WTC11 (cell line): Measurements from ENCODE around the gene RGS14. TPM values are rescaled to one million over a fixed set of nuclear protein-coding genes. Genes with fewer than 3 reads are reported as not detected.

Experiments
- ATAC-seq: fragments of 200-7000 bp; cut with Tn5 transposase; 2 replicates; pipeline ENCODE4 v1.10.0; 2021; ENCODE audit warnings: mild to moderate bottlenecking, moderate library complexity
- CTCF ChIA-PET: fragments of 300-600 bp; sonication (Branson Sonifier 250); formaldehyde crosslinking; loops from one replicate; lab custom pipeline; 2021; ENCODE audit warnings: antibody characterized with exemption; lab: Charles Lee
- POLR2A ChIA-PET: fragments of 350-600 bp; sonication (Branson Sonifier 250); formaldehyde crosslinking; loops from one replicate; lab custom pipeline; 2021; ENCODE audit warnings: antibody characterized with exemption; lab: Charles Lee
- DNase-seq: peaks from one replicate; pipeline ENCODE4 v3.0.0; 2021; ENCODE audit warnings: low spot score
- H3K27ac Mint-ChIP-seq: 2 replicates; pipeline ENCODE4 v1.8.0; 2021; ENCODE audit warnings: mixed read lengths
- H3K27me3 Mint-ChIP-seq: 2 replicates; pipeline ENCODE4 v1.8.0; 2021; ENCODE audit warnings: low read depth, mild to moderate bottlenecking, moderate library complexity, mixed read lengths
- H3K36me3 Mint-ChIP-seq: 2 replicates; pipeline ENCODE4 v1.8.0; 2021; ENCODE audit warnings: mixed read lengths
- H3K4me1 Mint-ChIP-seq: 2 replicates; pipeline ENCODE4 v1.8.0; 2022; ENCODE audit warnings: mixed read lengths
- H3K4me3 Mint-ChIP-seq: 2 replicates; pipeline ENCODE4 v1.8.0; 2021; ENCODE audit warnings: mild to moderate bottlenecking, moderate library complexity, mixed read lengths
- H3K9me3 Mint-ChIP-seq: 2 replicates; pipeline ENCODE4 v1.8.0; 2021; ENCODE audit warnings: mixed read lengths
- CREB1 ChIP-seq: sonication (generic); formaldehyde crosslinking; IDR thresholded peaks from 2 replicates; pipeline ENCODE4 v1.8.0; 2023; ENCODE audit warnings: mild to moderate bottlenecking, missing genetic modification reagents
- ELF4 ChIP-seq: sonication (generic); formaldehyde crosslinking; IDR thresholded peaks from 2 replicates; pipeline ENCODE4 v1.8.1; 2022; ENCODE audit warnings: low read depth, mild to moderate bottlenecking, moderate library complexity, missing genetic modification reagents
- FOXK1 ChIP-seq: sonication (generic); formaldehyde crosslinking; IDR thresholded peaks from 2 replicates; pipeline ENCODE4 v1.8.0; 2022; ENCODE audit warnings: mild to moderate bottlenecking, moderate library complexity, missing genetic modification reagents
- FOXP1 ChIP-seq: sonication (generic); formaldehyde crosslinking; IDR thresholded peaks from 2 replicates; pipeline ENCODE4 v1.8.0; 2022; ENCODE audit warnings: missing genetic modification reagents, mild to moderate bottlenecking, moderate library complexity, borderline replicate concordance
- GABPB1 ChIP-seq: sonication (generic); formaldehyde crosslinking; IDR thresholded peaks from 2 replicates; pipeline ENCODE4 v1.8.1; 2023; ENCODE audit warnings: mild to moderate bottlenecking, missing genetic modification reagents
- KAT7 ChIP-seq: sonication (generic); formaldehyde crosslinking; IDR thresholded peaks from 2 replicates; pipeline ENCODE4 v1.8.1; 2023; ENCODE audit warnings: missing genetic modification reagents, mild to moderate bottlenecking, borderline replicate concordance
- PRRX2 ChIP-seq: fragments of 250-450 bp; sonication (Bioruptor Pico); IDR thresholded peaks from 2 replicates; pipeline ENCODE4 v1.8.0; 2021; ENCODE audit warnings: mild to moderate bottlenecking
- RELA ChIP-seq: sonication (generic); formaldehyde crosslinking; IDR thresholded peaks from 2 replicates; pipeline ENCODE4 v1.8.1; 2022; ENCODE audit warnings: missing genetic modification reagents, mild to moderate bottlenecking, borderline replicate concordance
- SOX15 ChIP-seq: fragments of 250-450 bp; sonication (Bioruptor Pico); IDR thresholded peaks from 2 replicates; pipeline ENCODE4 v1.9.0; 2021; ENCODE audit warnings: mild to moderate bottlenecking
- SP1 ChIP-seq: sonication (generic); formaldehyde crosslinking; conservative IDR thresholded peaks from 2 replicates; pipeline ENCODE4 v1.8.1; 2022; ENCODE audit warnings: missing genetic modification reagents
- TP53 ChIP-seq: sonication (generic); formaldehyde crosslinking; IDR thresholded peaks from 2 replicates; pipeline ENCODE4 v1.8.1; 2023; ENCODE audit warnings: mild to moderate bottlenecking, missing genetic modification reagents
- ZNF121 ChIP-seq: sonication (generic); formaldehyde crosslinking; IDR thresholded peaks from 2 replicates; pipeline ENCODE4 v1.8.0; 2023; ENCODE audit warnings: missing genetic modification reagents
- ZNF263 ChIP-seq: sonication (generic); formaldehyde crosslinking; IDR thresholded peaks from 2 replicates; pipeline ENCODE4 v1.8.1; 2022; ENCODE audit warnings: low read depth, mild to moderate bottlenecking, moderate library complexity, missing genetic modification reagents
- total RNA-seq: library from RNA; stranded (reverse); gene quantifications from 3 replicates; pipeline ENCODE4 v1.2.3, GENCODE V29; 2021
- TF ChIP-seq, protein P1 (sequence below): fragments of 250-450 bp; sonication (Bioruptor Pico); IDR thresholded peaks from 2 replicates; pipeline ENCODE4 v1.9.0; 2021; ENCODE audit warnings: mild to moderate bottlenecking
- TF ChIP-seq, protein P2 (sequence below): fragments of 250-450 bp; sonication (Bioruptor Pico); IDR thresholded peaks from 2 replicates; pipeline ENCODE4 v1.9.0; 2021; ENCODE audit warnings: mild to moderate bottlenecking, borderline replicate concordance
- TF ChIP-seq, protein P3 (sequence below): sonication (generic); formaldehyde crosslinking; IDR thresholded peaks from 2 replicates; pipeline ENCODE4 v1.8.1; 2022; ENCODE audit warnings: low read depth, missing genetic modification reagents, borderline replicate concordance

Gene RGS14
- total RNA-seq, 1 experiment from 2014 or later = 74.6 TPM

DNA sequence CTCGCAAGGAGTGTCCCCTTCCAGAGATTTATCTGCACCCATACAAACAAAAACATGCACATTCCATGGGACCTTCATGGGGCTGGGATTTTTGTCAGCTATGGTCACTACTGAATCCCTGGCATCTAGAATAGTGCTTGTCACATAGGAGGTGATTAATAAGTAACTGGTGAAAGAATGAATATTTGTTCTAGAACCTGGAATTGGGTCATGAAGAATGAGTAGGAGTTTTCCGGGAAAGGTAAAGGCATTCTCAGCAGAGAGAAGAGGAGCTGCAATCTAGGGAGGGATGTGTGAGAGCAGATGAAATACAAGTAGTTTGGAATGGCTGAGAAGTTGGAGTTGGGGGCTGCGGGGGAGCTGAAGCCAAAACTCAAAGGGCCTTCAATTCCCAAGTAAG is 3.5 kb upstream of the RGS14 start:
- TF ChIP-seq GABPB1 (CRISPR knock-in tag) (0 out of 2 replicates have a peak, but pooled peaks have one; percentile 11), CREB1 (CRISPR knock-in tag) (no peak)
- CTCF ChIA-PET = interaction anchor here (0.8 to 4.7 kb wide), 3 partner anchors 36 to 44 kb away, joined by 3 to 25 read pairs (median 3); no protein-coding TSS in a partner anchor
- peaks cover 28% of the 10 kb centered on the region for H3K27me3 Mint-ChIP-seq
- no peak overlapping the region for H3K4me3 Mint-ChIP-seq
- H3K9me3 Mint-ChIP-seq = peaks cover 14% of the 10 kb centered on the region
- no peak overlapping the region for H3K27ac Mint-ChIP-seq
- peaks cover 21% of the 10 kb centered on the region for H3K4me1 Mint-ChIP-seq
- ATAC-seq = no peak
- H3K36me3 Mint-ChIP-seq = peaks cover 6% of the 10 kb centered on the region
- POLR2A ChIA-PET = no interaction called here
- DNase-seq = no peak

DNA sequence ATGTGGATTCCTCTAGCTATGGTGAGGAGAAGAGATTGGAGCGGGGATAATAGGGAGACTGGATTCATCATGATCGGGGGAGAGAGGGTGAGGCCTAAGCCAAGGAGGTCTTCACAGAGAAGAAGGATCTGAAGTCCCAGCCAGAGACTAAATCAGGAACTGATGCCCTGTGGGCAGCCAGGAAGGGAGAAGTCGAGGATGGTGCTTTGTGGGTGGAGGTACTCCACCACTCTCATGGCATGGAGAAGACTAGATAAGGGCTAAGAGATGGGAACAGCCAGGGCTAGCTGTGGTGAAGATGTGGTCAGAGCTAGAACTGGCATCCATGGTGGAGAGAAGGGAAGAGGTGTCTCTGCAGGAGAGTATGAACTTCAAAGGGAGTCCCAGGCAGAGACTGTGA is 3.0 kb upstream of the RGS14 start:
- Mint-ChIP-seq H3K4me3 (no peak overlapping the region), H3K9me3 (peaks cover 14% of the 10 kb centered on the region), H3K4me1 (peaks cover 16% of the 10 kb centered on the region), H3K36me3 (peaks cover 3% of the 10 kb centered on the region), H3K27me3 (peaks cover 28% of the 10 kb centered on the region), H3K27ac (no peak overlapping the region)
- ChIA-PET CTCF (interaction anchor here (0.8 to 4.7 kb wide), 3 partner anchors 36 to 45 kb away, joined by 3 to 25 read pairs (median 3); no protein-coding TSS in a partner anchor), POLR2A (no interaction called here)
- ATAC-seq (no peak), DNase-seq (no peak)
- TF ChIP-seq FOXK1 (CRISPR knock-in tag) (no peak), PRRX2 (CRISPR knock-in tag) (no peak), ELF4 (CRISPR knock-in tag) (no peak)

DNA sequence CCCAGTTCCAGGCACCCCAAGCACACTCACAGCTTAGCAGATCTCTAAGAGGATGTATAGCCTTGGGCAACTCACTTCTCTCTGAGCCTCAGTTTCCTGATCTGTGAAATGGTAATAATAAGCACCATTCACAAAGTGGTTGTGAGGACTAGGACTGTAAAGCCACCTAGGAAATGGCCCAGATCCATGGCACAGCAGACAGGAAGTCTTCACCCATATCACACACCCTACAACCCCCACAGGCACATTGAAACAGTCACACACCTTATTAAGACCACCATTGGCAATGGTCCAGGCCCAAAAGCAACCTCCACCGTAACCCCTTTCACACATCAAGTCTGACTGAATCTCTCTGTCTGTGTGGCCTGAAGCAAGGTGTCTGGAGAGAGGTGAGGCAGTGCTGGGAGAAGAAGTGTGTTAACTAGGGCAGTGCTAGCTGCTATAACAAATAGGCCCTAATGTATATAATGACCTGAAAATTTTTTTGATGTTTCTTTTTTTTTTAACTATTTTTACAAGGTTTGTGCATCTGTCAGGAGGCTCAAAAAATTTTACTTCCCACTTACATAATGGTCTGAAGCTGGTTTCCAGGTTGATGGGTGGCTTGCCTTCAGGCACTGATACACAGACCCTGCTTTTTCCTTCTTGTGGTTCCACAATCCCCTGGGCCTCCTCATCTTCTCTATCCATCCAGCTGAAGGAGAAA is 2.4 kb upstream of the RGS14 start:
- H3K4me3 Mint-ChIP-seq = no peak overlapping the region
- POLR2A ChIA-PET = no interaction called here
- no peak for DNase-seq
- TF ChIP-seq SOX15 (no peak), ZNF263 (CRISPR knock-in tag) (no peak), ELF4 (CRISPR knock-in tag) (no peak), TP53 (CRISPR knock-in tag) (no peak), ZNF121 (CRISPR knock-in tag) (no peak), RELA (CRISPR knock-in tag) (no peak), FOXP1 (CRISPR knock-in tag) (no peak), SP1 (CRISPR knock-in tag) (no peak), KAT7 (CRISPR knock-in tag) (no peak)
- TF ChIP-seq, protein P1, sequence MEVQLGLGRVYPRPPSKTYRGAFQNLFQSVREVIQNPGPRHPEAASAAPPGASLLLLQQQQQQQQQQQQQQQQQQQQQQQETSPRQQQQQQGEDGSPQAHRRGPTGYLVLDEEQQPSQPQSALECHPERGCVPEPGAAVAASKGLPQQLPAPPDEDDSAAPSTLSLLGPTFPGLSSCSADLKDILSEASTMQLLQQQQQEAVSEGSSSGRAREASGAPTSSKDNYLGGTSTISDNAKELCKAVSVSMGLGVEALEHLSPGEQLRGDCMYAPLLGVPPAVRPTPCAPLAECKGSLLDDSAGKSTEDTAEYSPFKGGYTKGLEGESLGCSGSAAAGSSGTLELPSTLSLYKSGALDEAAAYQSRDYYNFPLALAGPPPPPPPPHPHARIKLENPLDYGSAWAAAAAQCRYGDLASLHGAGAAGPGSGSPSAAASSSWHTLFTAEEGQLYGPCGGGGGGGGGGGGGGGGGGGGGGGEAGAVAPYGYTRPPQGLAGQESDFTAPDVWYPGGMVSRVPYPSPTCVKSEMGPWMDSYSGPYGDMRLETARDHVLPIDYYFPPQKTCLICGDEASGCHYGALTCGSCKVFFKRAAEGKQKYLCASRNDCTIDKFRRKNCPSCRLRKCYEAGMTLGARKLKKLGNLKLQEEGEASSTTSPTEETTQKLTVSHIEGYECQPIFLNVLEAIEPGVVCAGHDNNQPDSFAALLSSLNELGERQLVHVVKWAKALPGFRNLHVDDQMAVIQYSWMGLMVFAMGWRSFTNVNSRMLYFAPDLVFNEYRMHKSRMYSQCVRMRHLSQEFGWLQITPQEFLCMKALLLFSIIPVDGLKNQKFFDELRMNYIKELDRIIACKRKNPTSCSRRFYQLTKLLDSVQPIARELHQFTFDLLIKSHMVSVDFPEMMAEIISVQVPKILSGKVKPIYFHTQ (CRISPR knock-in tag) = no peak
- TF ChIP-seq, protein P2, sequence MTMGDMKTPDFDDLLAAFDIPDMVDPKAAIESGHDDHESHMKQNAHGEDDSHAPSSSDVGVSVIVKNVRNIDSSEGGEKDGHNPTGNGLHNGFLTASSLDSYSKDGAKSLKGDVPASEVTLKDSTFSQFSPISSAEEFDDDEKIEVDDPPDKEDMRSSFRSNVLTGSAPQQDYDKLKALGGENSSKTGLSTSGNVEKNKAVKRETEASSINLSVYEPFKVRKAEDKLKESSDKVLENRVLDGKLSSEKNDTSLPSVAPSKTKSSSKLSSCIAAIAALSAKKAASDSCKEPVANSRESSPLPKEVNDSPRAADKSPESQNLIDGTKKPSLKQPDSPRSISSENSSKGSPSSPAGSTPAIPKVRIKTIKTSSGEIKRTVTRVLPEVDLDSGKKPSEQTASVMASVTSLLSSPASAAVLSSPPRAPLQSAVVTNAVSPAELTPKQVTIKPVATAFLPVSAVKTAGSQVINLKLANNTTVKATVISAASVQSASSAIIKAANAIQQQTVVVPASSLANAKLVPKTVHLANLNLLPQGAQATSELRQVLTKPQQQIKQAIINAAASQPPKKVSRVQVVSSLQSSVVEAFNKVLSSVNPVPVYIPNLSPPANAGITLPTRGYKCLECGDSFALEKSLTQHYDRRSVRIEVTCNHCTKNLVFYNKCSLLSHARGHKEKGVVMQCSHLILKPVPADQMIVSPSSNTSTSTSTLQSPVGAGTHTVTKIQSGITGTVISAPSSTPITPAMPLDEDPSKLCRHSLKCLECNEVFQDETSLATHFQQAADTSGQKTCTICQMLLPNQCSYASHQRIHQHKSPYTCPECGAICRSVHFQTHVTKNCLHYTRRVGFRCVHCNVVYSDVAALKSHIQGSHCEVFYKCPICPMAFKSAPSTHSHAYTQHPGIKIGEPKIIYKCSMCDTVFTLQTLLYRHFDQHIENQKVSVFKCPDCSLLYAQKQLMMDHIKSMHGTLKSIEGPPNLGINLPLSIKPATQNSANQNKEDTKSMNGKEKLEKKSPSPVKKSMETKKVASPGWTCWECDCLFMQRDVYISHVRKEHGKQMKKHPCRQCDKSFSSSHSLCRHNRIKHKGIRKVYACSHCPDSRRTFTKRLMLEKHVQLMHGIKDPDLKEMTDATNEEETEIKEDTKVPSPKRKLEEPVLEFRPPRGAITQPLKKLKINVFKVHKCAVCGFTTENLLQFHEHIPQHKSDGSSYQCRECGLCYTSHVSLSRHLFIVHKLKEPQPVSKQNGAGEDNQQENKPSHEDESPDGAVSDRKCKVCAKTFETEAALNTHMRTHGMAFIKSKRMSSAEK (CRISPR knock-in tag) = no peak
- TF ChIP-seq, protein P3, sequence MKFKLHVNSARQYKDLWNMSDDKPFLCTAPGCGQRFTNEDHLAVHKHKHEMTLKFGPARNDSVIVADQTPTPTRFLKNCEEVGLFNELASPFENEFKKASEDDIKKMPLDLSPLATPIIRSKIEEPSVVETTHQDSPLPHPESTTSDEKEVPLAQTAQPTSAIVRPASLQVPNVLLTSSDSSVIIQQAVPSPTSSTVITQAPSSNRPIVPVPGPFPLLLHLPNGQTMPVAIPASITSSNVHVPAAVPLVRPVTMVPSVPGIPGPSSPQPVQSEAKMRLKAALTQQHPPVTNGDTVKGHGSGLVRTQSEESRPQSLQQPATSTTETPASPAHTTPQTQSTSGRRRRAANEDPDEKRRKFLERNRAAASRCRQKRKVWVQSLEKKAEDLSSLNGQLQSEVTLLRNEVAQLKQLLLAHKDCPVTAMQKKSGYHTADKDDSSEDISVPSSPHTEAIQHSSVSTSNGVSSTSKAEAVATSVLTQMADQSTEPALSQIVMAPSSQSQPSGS (CRISPR knock-in tag) = no peak
- peaks cover 10% of the 10 kb centered on the region for H3K4me1 Mint-ChIP-seq
- no peaks in the 10 kb centered on the region for H3K36me3 Mint-ChIP-seq
- ATAC-seq = no peak
- H3K27ac Mint-ChIP-seq = no peak overlapping the region
- peaks cover 28% of the 10 kb centered on the region for H3K27me3 Mint-ChIP-seq
- CTCF ChIA-PET = interaction anchor here (0.9 to 1.4 kb wide), 4 partner anchors 15 to 269 kb away, joined by 3 to 6 read pairs (median 4); no protein-coding TSS in a partner anchor
- H3K9me3 Mint-ChIP-seq = peaks cover 14% of the 10 kb centered on the region
